Esophagus muscularis mucosa (tissue), 4 donors: ENCODE data around the gene TMTC2. TPM values are rescaled to one million over a fixed set of nuclear protein-coding genes. Genes with fewer than 3 reads are reported as not detected.

ENCODE experiments used
- DNase-seq: peaks from one replicate; pipeline ENCODE4 v3.0.0-alpha.2; 2017; ENCODE audit errors: extremely low spot score
- H3K27ac ChIP-seq, 4 donors: fragments of 200-600 bp; sonication (generic); replicated peaks in 1 of 4; 1 replicate in 3 of 4; 2 replicates in 1 of 4; pipeline ENCODE4 v1.5.1; 2016 to 2019; ENCODE audit warnings: mild to moderate bottlenecking in 1 of 4
- H3K27me3 ChIP-seq, 4 donors: fragments of 200-600 bp; sonication (generic); one replicate each; pipeline versions ENCODE4 v1.5.1 to v1.6.0; 2016 to 2019
- H3K36me3 ChIP-seq, 4 donors: fragments of 200-600 bp; sonication (generic); one replicate each; pipeline ENCODE4 v1.5.1; 2016 to 2019
- H3K4me1 ChIP-seq, 4 donors: fragments of 200-600 bp; sonication (generic); one replicate each; pipeline ENCODE4 v1.5.1; 2016 to 2019
- H3K4me3 ChIP-seq, 4 donors: fragments of 200-600 bp; sonication (generic); 1 replicate in 2 of 4; 2 replicates in 2 of 4; pipeline ENCODE4 v1.5.1; 2016 to 2019; ENCODE audit warnings: mild to moderate bottlenecking in 4 of 4, moderate library complexity in 1 of 4
- H3K9me3 ChIP-seq, 4 donors: fragments of 200-600 bp; sonication (generic); 1 replicate in 3 of 4; 2 replicates in 1 of 4; pipeline ENCODE4 v1.5.1; 2016 to 2019
- CTCF ChIP-seq, 3 experiments: fragments of 200-600 bp in 2 of 3; fragments of 450-650 bp in 1 of 3; sonication (generic) in 2 of 3; IDR thresholded peaks; one replicate each; pipeline ENCODE4 v1.5.1; 2017 to 2019; ENCODE audit warnings: antibody characterized with exemption in 3 of 3, mild to moderate bottlenecking in 2 of 3, moderate library complexity in 1 of 3
- EP300 ChIP-seq: sonication (generic); formaldehyde crosslinking; IDR thresholded peaks from one replicate; pipeline ENCODE4 v1.6.1; 2017; ENCODE audit warnings: antibody characterized with exemption
- POLR2A ChIP-seq: fragments of 450-650 bp; IDR thresholded peaks from one replicate; pipeline ENCODE4 v1.6.1; 2017; ENCODE audit warnings: antibody characterized with exemption, moderate library complexity, mild to moderate bottlenecking, low read depth
- POLR2AphosphoS5 ChIP-seq, 2 donors: sonication (generic); formaldehyde crosslinking; IDR thresholded peaks; one replicate each; pipeline ENCODE4 v1.6.1; 2017; ENCODE audit warnings: antibody characterized with exemption in 2 of 2
- WGBS: methylation state at CpG from one replicate; pipeline ENCODE4 v1.1.5; 2018; 5-methylcytosine and 5-hydroxymethylcytosine counted together
- intact Hi-C: fragments of 100-400 bp; cut with DNase I; formaldehyde crosslinking; loops from one replicate; pipeline ENCODE4 v1.15.1; 2023
- total RNA-seq, 4 donors: library from RNA; depleted of rRNA; stranded (reverse); fragments of >200 nt; gene quantifications; one replicate each; pipeline versions ENCODE4 v1.1.0 to v1.2.1, GENCODE V29; 2016

TMTC2 gene
- total RNA-seq, 4 donors from 2014 or later, result 4.7 to 8.7 (median 7.3) TPM

DNA sequence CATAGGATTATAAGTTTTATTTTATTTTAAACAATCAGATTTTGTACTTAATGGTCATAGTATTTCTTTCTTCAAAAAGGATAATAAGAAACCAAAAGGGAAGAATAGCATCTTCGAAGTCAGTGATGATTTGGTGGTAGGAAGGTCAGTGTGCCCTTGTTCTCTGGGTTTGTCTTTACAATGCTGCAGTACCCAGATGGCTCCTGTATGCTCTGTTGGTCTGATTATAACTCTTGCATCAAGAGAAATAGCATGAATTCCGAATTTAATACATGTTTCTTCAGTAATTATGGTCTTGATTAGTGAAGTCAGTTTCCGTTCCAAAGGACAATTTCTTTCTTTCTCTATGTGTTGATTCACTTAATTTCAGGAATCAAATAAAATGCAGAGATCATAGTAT lies 180.2 kb downstream of the TMTC2 start:
- Histone ChIP-seq H3K9me3 (no peaks in the 10 kb centered on the region), H3K4me3 (no peak overlapping the region), H3K36me3 (no peaks in the 10 kb centered on the region), H3K27ac (no peak overlapping the region), H3K27me3 (no peaks in the 10 kb centered on the region), H3K4me1 (peaks cover 0 to 3% (median 0%) of the 10 kb centered on the region in 4 donors)
- intact Hi-C loops, result no loop called here
- no peak for TF ChIP-seq POLR2AphosphoS5 (IDR thresholded peaks at IDR 0.05)
- TF ChIP-seq CTCF (IDR thresholded peaks at IDR 0.05), result no peak
- no peak for TF ChIP-seq POLR2A
- TF ChIP-seq EP300, result no peak
- no peak for DNase-seq
- WGBS, result 97% methylated on average over 3 of the region's 3 CpGs

DNA sequence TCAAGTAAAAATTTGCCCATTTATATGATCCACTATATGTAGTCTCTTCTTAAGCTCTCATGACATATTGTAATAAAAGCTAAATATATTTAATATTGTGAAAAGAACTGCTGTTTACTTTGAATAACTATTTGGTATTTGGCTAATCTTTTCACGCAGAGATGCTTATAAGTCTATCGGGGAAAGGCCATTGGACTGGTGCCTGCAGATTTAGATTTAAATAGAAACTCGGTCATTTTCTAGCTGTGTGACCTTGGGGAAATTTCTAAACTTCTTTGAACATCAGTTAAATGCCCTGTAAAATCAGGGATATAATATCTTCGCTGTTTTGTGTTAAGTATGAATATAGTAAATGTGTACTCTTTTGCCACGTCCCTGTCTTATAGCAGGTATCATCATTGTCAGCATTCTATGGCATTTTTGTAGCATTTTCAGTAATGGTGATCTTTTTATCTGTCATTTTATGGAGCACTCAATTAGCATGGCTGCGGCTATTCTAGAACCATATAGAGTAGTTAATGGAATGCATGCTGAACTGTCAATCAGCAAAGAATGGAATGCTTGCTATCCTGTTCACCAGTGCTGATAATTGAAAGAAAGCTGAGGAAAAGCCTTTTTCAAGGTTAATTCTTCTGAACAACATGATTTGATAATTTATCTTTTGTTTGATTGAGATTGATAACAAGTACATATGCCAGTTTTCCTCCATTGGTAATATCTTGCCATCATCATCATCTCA lies 181.2 kb downstream of the TMTC2 start:
- no peaks in the 10 kb centered on the region for H3K9me3 ChIP-seq
- TF ChIP-seq POLR2AphosphoS5 (IDR thresholded peaks at IDR 0.05), result no peak
- TF ChIP-seq POLR2A, result no peak
- TF ChIP-seq CTCF (IDR thresholded peaks at IDR 0.05), result no peak
- no peak for TF ChIP-seq EP300
- no peak for DNase-seq
- WGBS, result 76% methylated on average over 6 of the region's 6 CpGs
- no peak overlapping the region for H3K27ac ChIP-seq
- H3K4me1 ChIP-seq, result peaks cover 0 to 3% (median 0%) of the 10 kb centered on the region in 4 donors
- intact Hi-C loops, result no loop called here
- H3K27me3 ChIP-seq, result no peaks in the 10 kb centered on the region
- no peak overlapping the region for H3K4me3 ChIP-seq
- H3K36me3 ChIP-seq, result no peaks in the 10 kb centered on the region

DNA sequence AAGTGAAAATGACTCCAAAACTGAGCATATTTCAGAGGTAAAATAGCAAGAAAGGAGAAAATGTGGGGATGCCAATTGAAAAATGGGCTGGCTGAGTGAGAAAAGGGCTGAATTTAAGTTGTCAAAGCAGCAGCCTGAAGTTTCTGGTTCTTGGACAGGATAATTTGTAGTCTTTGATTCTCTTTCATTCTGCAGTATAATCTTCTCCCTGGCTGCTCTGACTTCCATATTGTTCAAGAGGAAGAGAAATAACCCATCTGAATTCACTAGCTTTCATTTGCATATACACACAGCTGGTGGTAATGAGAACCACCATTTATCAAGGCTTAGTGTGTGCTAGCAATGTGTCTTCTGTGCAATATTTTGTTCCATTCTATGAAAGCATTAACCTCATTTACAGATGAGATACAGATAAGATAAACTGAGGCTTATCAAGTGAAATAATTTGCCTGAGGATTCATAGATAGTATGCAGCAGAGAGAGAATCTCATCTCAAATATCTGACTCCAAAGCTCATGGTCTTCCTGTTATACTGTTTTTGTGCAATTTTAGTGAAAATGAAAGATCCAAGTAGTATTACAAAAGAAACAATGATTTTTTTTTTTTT lies 184.2 kb downstream of the TMTC2 start:
- Histone ChIP-seq H3K36me3 (no peaks in the 10 kb centered on the region), H3K27me3 (no peaks in the 10 kb centered on the region), H3K4me3 (no peak overlapping the region), H3K27ac (no peak overlapping the region), H3K9me3 (no peaks in the 10 kb centered on the region), H3K4me1 (peaks cover 0 to 3% (median 0%) of the 10 kb centered on the region in 4 donors)
- intact Hi-C loops, result no loop called here
- no peak for DNase-seq
- TF ChIP-seq CTCF (IDR thresholded peaks at IDR 0.05) (no peak), POLR2A (no peak), EP300 (no peak), POLR2AphosphoS5 (IDR thresholded peaks at IDR 0.05) (no peak)

- 86% methylated on average over 2 of the region's 2 CpGs for WGBS
- Histone ChIP-seq H3K9me3 (no peaks in the 10 kb centered on the region), H3K27ac (no peak overlapping the region), H3K27me3 (no peaks in the 10 kb centered on the region), H3K4me3 (no peak overlapping the region), H3K4me1 (peaks cover 0 to 3% (median 0%) of the 10 kb centered on the region in 4 donors), H3K36me3 (no peaks in the 10 kb centered on the region)
- intact Hi-C loops, result no loop called here
- no peak for DNase-seq
- TF ChIP-seq POLR2A (no peak), EP300 (no peak), POLR2AphosphoS5 (IDR thresholded peaks at IDR 0.05) (no peak), CTCF (IDR thresholded peaks at IDR 0.05) (no peak)
These were observed 185.4 kb downstream of the TMTC2 start for GRCh38 chr12:82872088-82872487.
